CD4-positive, alpha-beta T cell (primary cell): ENCODE results near the gene CALHM5. TPM values are rescaled to one million over a fixed set of nuclear protein-coding genes. Genes with fewer than 3 reads are reported as not detected.

Experiments
- ATAC-seq: fragments of 200-7000 bp; cut with Tn5 transposase; one replicate; pipeline ENCODE4 v1.10.0; 2022; ENCODE audit warnings: mild to moderate bottlenecking; ENCODE audit not compliant: poor library complexity
- CTCF ChIA-PET: fragments of 350-600 bp; sonication (Branson Sonifier 250); formaldehyde crosslinking; loops from one replicate; lab custom pipeline; 2021; ENCODE audit warnings: antibody characterized with exemption, inconsistent platforms; lab: Charles Lee
- POLR2A ChIA-PET: fragments of 350-600 bp; sonication (Branson Sonifier 250); formaldehyde crosslinking; loops from one replicate; lab custom pipeline; 2021; ENCODE audit warnings: antibody characterized with exemption, inconsistent platforms; lab: Charles Lee
- DNase-seq, 14 experiments: peaks; one replicate each; pipeline ENCODE4 v3.0.0-alpha.2; 2013 to 2020; ENCODE audit warnings: mixed read lengths in 2 of 14
- H3K27ac ChIP-seq, 2 donors: one replicate each; pipeline versions ENCODE4 v1.5.1 to v1.7.0; 2013; ENCODE audit warnings: low read length in 2 of 2, low read depth in 1 of 2, mild to moderate bottlenecking in 1 of 2
- H3K27me3 ChIP-seq, 2 experiments: 1 replicate in 1 of 2; 2 replicates in 1 of 2; pipeline versions ENCODE4 v1.6.1 to v1.7.0; 2013; ENCODE audit warnings: low read length in 2 of 2, control low read depth in 1 of 2, mild to moderate bottlenecking in 1 of 2, moderate library complexity in 1 of 2; ENCODE audit not compliant: insufficient read depth in 2 of 2, control insufficient read depth in 1 of 2
- H3K36me3 ChIP-seq: one replicate; pipeline ENCODE4 v1.6.1; 2013; ENCODE audit warnings: low read length, control low read depth; ENCODE audit not compliant: insufficient read depth
- H3K4me1 ChIP-seq: one replicate; pipeline ENCODE4 v1.6.1; 2013; ENCODE audit warnings: low read length, control low read depth; ENCODE audit not compliant: insufficient read depth
- H3K4me3 ChIP-seq: one replicate; pipeline ENCODE4 v1.5.1; 2013; ENCODE audit warnings: mild to moderate bottlenecking, low read length, moderate library complexity
- H3K9me3 ChIP-seq, 2 experiments: 1 replicate in 1 of 2; 2 replicates in 1 of 2; pipeline versions ENCODE4 v1.6.1 to v1.7.0; 2013; ENCODE audit warnings: low read length in 2 of 2, mild to moderate bottlenecking in 2 of 2, control low read depth in 1 of 2, moderate library complexity in 1 of 2; ENCODE audit not compliant: control insufficient read depth in 1 of 2, insufficient read depth in 1 of 2
- H3K27ac Mint-ChIP-seq: one replicate; pipeline ENCODE4 v1.8.0; 2020; ENCODE audit warnings: mixed read lengths
- H3K27me3 Mint-ChIP-seq: one replicate; pipeline ENCODE4 v1.8.0; 2021; ENCODE audit warnings: mixed read lengths
- H3K36me3 Mint-ChIP-seq: one replicate; pipeline ENCODE4 v1.8.0; 2021; ENCODE audit warnings: low read depth, mixed read lengths
- H3K4me1 Mint-ChIP-seq: one replicate; pipeline ENCODE4 v1.8.0; 2021; ENCODE audit warnings: low read depth, mixed read lengths
- H3K4me3 Mint-ChIP-seq: one replicate; pipeline ENCODE4 v1.8.0; 2020; ENCODE audit warnings: mild to moderate bottlenecking, mixed read lengths
- H3K9me3 Mint-ChIP-seq: one replicate; pipeline ENCODE4 v1.8.0; 2020; ENCODE audit warnings: mixed read lengths
- intact Hi-C, 2 experiments: fragments of 100-400 bp; cut with DNase I in 1 of 2; cut with micrococcal nuclease in 1 of 2; formaldehyde crosslinking; loops; one replicate each; pipeline versions ENCODE4 v1.15.1 to v1.9.0; 2023 to 2025; cut with DNase I, micrococcal nuclease
- total RNA-seq, 174 experiments: library from RNA in 2 of 174; stranded (reverse) in 2 of 174; gene quantifications; one replicate each; pipeline ENCODE4 v1.2.3 and lab custom pipeline; 2021 to 2026
- TF ChIP-seq, protein P1 (sequence below): fragments of 200-600 bp; IDR thresholded peaks from one replicate; pipeline ENCODE4 v1.8.0; 2022; ENCODE audit warnings: antibody characterized with exemption, mild to moderate bottlenecking

CALHM5 gene
- total RNA-seq, 2 experiments from 2014 or later = not detected

GRCh38 chr6:116522896-116523295, 11.5 kb downstream of the CALHM5 start:
- Histone ChIP-seq H3K36me3 (no peaks in the 10 kb centered on the region), H3K4me1 (no peaks in the 10 kb centered on the region), H3K27me3 (peaks cover 0 to 6% of the 10 kb centered on the region in 2 experiments), H3K27ac (no peak overlapping the region), H3K4me3 (no peak overlapping the region), H3K9me3 (no peaks in the 10 kb centered on the region)
- DNase-seq (no peak), ATAC-seq (no peak)
- ChIA-PET CTCF (no interaction called here), POLR2A (no interaction called here)
- intact Hi-C loops = no loop called here
- H3K27ac Mint-ChIP-seq = no peak overlapping the region
- TF ChIP-seq, protein P1, sequence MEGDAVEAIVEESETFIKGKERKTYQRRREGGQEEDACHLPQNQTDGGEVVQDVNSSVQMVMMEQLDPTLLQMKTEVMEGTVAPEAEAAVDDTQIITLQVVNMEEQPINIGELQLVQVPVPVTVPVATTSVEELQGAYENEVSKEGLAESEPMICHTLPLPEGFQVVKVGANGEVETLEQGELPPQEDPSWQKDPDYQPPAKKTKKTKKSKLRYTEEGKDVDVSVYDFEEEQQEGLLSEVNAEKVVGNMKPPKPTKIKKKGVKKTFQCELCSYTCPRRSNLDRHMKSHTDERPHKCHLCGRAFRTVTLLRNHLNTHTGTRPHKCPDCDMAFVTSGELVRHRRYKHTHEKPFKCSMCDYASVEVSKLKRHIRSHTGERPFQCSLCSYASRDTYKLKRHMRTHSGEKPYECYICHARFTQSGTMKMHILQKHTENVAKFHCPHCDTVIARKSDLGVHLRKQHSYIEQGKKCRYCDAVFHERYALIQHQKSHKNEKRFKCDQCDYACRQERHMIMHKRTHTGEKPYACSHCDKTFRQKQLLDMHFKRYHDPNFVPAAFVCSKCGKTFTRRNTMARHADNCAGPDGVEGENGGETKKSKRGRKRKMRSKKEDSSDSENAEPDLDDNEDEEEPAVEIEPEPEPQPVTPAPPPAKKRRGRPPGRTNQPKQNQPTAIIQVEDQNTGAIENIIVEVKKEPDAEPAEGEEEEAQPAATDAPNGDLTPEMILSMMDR = no peak
- no peak overlapping the region for H3K4me3 Mint-ChIP-seq
- no peaks in the 10 kb centered on the region for H3K4me1 Mint-ChIP-seq
- H3K36me3 Mint-ChIP-seq = no peaks in the 10 kb centered on the region
- no peaks in the 10 kb centered on the region for H3K9me3 Mint-ChIP-seq
- H3K27me3 Mint-ChIP-seq = peaks cover 9% of the 10 kb centered on the region

GRCh38 chr6:116524236-116524635, 12.8 kb downstream of the CALHM5 start:
- Histone ChIP-seq H3K27ac (no peak overlapping the region), H3K9me3 (no peaks in the 10 kb centered on the region), H3K36me3 (no peaks in the 10 kb centered on the region), H3K27me3 (no peaks in the 10 kb centered on the region), H3K4me1 (no peaks in the 10 kb centered on the region), H3K4me3 (no peak overlapping the region)
- no peak overlapping the region for H3K27ac Mint-ChIP-seq
- H3K4me1 Mint-ChIP-seq = no peaks in the 10 kb centered on the region
- DNase-seq = no peak
- TF ChIP-seq, protein P1 = no peak
- intact Hi-C loops = no loop called here
- ChIA-PET POLR2A (no interaction called here), CTCF (no interaction called here)
- H3K9me3 Mint-ChIP-seq = no peaks in the 10 kb centered on the region
- peaks cover 9% of the 10 kb centered on the region for H3K27me3 Mint-ChIP-seq
- no peak overlapping the region for H3K4me3 Mint-ChIP-seq
- ATAC-seq = no peak
- no peaks in the 10 kb centered on the region for H3K36me3 Mint-ChIP-seq

GRCh38 chr6:116528133-116528532, 16.7 kb downstream of the CALHM5 start:
- Histone ChIP-seq H3K36me3 (no peaks in the 10 kb centered on the region), H3K9me3 (no peaks in the 10 kb centered on the region), H3K4me3 (no peak overlapping the region), H3K27me3 (peaks cover 0 to 5% of the 10 kb centered on the region in 2 experiments), H3K4me1 (no peaks in the 10 kb centered on the region), H3K27ac (no peak overlapping the region)
- Mint-ChIP-seq H3K27me3 (peaks cover 29% of the 10 kb centered on the region), H3K4me1 (no peaks in the 10 kb centered on the region), H3K4me3 (no peak overlapping the region), H3K9me3 (no peaks in the 10 kb centered on the region), H3K36me3 (no peaks in the 10 kb centered on the region), H3K27ac (no peak overlapping the region)
- POLR2A ChIA-PET = no interaction called here
- DNase-seq = no peak
- TF ChIP-seq, protein P1 = no peak
- intact Hi-C loops = no loop called here
- CTCF ChIA-PET = no interaction called here
- no peak for ATAC-seq
